Muscle layer of duodenum (tissue), 2 donors: Measurements from ENCODE around the gene UBE2L3.
"Not testable (repeated sequence)": the region's sequence is repeated elsewhere in the genome, so short reads cannot be mapped to it uniquely, and the experiment has no call there.

Experiments used
- H3K27ac ChIP-seq: one replicate; pipeline ENCODE4 v1.7.0; 2013; ENCODE audit warnings: mild to moderate bottlenecking, low read length
- H3K27me3 ChIP-seq: one replicate; pipeline ENCODE4 v1.7.0; 2013; ENCODE audit warnings: low read depth, mild to moderate bottlenecking, control low read depth, low read length
- H3K36me3 ChIP-seq, 2 donors: one replicate each; pipeline ENCODE4 v1.7.0; 2013; ENCODE audit warnings: low read length in 2 of 2, control low read depth in 1 of 2, mild to moderate bottlenecking in 1 of 2; ENCODE audit not compliant: insufficient read depth in 2 of 2, control insufficient read depth in 1 of 2
- H3K4me1 ChIP-seq, 2 donors: one replicate each; pipeline ENCODE4 v1.7.0; 2013; ENCODE audit warnings: low read length in 2 of 2, mild to moderate bottlenecking in 2 of 2, control low read depth in 1 of 2, moderate library complexity in 1 of 2; ENCODE audit not compliant: insufficient read depth in 2 of 2, control insufficient read depth in 1 of 2
- H3K4me3 ChIP-seq, 2 donors: one replicate each; pipeline ENCODE4 v1.7.0; 2013; ENCODE audit warnings: low read length in 2 of 2, low read depth in 1 of 2, mild to moderate bottlenecking in 1 of 2
- H3K9me3 ChIP-seq, 2 donors: one replicate each; pipeline ENCODE4 v1.7.0; 2013; ENCODE audit warnings: low read length in 2 of 2, control low read depth in 1 of 2, mild to moderate bottlenecking in 1 of 2; ENCODE audit not compliant: control insufficient read depth in 1 of 2
- donor health status: healthy.

The UBE2L3 gene

DNA sequence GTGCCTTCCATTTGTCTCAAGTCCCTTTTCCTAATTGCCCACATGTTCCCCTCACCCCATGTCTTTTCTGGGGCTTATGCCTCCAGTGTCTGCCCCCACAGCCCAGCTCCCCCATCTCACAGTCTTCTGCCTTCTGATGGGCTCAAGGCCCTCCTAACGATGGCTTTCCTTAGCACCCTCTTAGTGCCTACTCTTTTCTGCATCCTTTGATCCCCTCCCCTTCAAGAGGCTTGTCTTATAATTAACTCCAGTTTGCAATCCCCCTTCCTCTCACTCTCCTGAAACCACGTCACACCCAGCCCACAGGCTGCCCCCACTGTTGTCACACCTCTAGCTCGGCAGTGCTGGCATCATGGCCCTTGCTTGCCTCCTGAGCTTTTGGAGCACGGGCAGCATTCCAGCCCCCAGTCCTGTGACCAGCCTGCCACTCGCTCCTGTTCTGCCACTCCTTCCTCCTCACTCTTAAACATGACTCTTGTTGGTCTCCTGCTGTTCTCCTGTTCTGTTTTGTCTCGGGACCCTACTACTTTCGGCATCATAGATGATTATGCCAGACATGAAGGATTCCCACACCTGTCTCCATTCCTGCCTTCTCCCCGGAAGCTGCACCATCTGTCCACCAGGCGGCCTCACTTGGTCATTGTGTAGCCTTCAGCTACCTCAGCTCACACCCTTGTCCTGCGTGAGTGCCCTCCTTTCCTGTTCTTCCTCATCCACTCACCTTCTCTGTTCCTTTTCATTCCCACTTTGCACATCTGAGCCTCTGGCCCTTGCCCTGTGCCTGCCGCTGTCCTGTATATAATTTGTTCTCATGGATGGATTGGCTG is 26.1 kb downstream of the UBE2L3 start:
- Histone ChIP-seq H3K27me3 (no peaks in the 10 kb centered on the region), H3K36me3 (peaks cover 30 to 37% of the 10 kb centered on the region in 2 donors), H3K27ac (no peak overlapping the region), H3K4me3 (no peak overlapping the region), H3K4me1 (peaks cover 0 to 27% of the 10 kb centered on the region in 2 donors), H3K9me3 (no peaks in the 10 kb centered on the region)

- Histone ChIP-seq H3K4me1 (peaks cover 0 to 23% of the 10 kb centered on the region in 2 donors), H3K9me3 (no peaks in the 10 kb centered on the region), H3K27ac (no peak overlapping the region), H3K36me3 (peaks cover 30 to 37% of the 10 kb centered on the region in 2 donors), H3K27me3 (no peaks in the 10 kb centered on the region), H3K4me3 (no peak overlapping the region)
Measured at GRCh38 chr22:21594865-21595452, 27.4 kb downstream of the UBE2L3 start.

GRCh38 chr22:21596356-21597135 is 29.0 kb downstream of the UBE2L3 start:
- peaks cover 0 to 14% of the 10 kb centered on the region in 2 donors for H3K4me1 ChIP-seq
- H3K27ac ChIP-seq, H3K9me3 ChIP-seq, H3K27me3 ChIP-seq, H3K4me3 ChIP-seq: not testable (repeated sequence)
- H3K36me3 ChIP-seq, result peaks cover 30 to 37% of the 10 kb centered on the region in 2 donors

- Histone ChIP-seq H3K27me3 (no peaks in the 10 kb centered on the region), H3K4me1 (peaks cover 0 to 4% of the 10 kb centered on the region in 2 donors), H3K9me3 (no peaks in the 10 kb centered on the region), H3K27ac (no peak overlapping the region), H3K36me3 (peaks cover 21 to 30% of the 10 kb centered on the region in 2 donors), H3K4me3 (no peak overlapping the region)
Measured at GRCh38 chr22:21598302-21598701, 30.8 kb downstream of the UBE2L3 start.

GRCh38 chr22:21599053-21599893 is 31.8 kb downstream of the UBE2L3 start:
- Histone ChIP-seq H3K27ac (no peak overlapping the region), H3K27me3 (no peaks in the 10 kb centered on the region), H3K36me3 (peaks cover 11 to 21% of the 10 kb centered on the region in 2 donors), H3K4me1 (peaks cover 0 to 4% of the 10 kb centered on the region in 2 donors), H3K4me3 (no peak overlapping the region), H3K9me3 (no peaks in the 10 kb centered on the region)

DNA sequence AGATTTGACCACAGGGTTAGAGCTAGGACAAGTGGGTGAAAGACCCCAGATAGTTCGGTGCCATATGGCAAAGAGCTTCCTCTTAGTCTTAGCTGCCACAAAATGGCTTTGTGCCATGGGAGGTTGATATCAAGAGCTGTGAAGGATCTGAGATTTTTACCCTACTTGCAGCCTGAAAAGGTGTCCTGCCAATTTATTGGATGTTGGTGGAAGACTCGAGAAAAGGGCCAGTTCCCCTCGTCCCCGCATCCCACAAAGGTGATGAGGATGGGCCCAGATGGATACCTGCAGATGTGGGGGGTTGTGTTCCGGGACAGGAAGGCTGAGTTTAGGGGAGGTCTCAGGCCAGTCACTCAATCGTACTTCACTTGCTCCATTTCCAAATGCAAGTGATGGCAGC is 35.1 kb downstream of the UBE2L3 start:
- Histone ChIP-seq H3K27ac (no peak overlapping the region), H3K36me3 (no peaks in the 10 kb centered on the region), H3K9me3 (no peaks in the 10 kb centered on the region), H3K27me3 (no peaks in the 10 kb centered on the region), H3K4me1 (peaks cover 0 to 4% of the 10 kb centered on the region in 2 donors), H3K4me3 (no peak overlapping the region)

GRCh38 chr22:21603973-21604372 is 36.5 kb downstream of the UBE2L3 start:
- no peaks in the 10 kb centered on the region for H3K36me3 ChIP-seq
- H3K27ac ChIP-seq, result no peak overlapping the region
- H3K4me3 ChIP-seq, result no peak overlapping the region
- no peaks in the 10 kb centered on the region for H3K27me3 ChIP-seq
- no peaks in the 10 kb centered on the region for H3K9me3 ChIP-seq
- peaks cover 0 to 4% of the 10 kb centered on the region in 2 donors for H3K4me1 ChIP-seq

GRCh38 chr22:21605887-21606564 is 38.5 kb downstream of the UBE2L3 start:
- H3K27ac ChIP-seq, result no peak overlapping the region
- H3K4me3 ChIP-seq, result no peak overlapping the region
- no peaks in the 10 kb centered on the region for H3K4me1 ChIP-seq

DNA sequence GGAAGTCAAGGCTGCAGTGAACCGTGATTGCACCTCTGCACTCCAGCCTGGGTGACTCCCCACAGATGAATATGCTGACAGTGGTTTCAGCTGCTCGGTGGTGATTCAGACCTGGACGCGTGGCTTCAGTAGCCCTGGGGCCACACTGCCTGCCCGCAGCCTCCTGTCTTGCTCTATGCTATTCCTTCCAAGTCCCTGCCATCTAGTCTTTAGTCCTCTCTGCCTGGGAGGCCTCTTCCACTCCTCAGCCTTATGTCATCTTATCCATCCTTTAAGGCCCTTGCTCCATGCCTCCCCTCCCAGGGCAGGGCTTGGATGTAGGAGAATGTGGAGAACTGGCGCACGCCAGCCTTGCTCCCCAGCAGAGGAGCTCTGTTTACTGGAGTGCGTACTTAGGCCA is 39.3 kb downstream of the UBE2L3 start:
- Histone ChIP-seq H3K27ac (no peak overlapping the region), H3K4me3 (no peak overlapping the region), H3K9me3 (no peaks in the 10 kb centered on the region), H3K36me3 (peaks cover 11 to 14% of the 10 kb centered on the region in 2 donors), H3K4me1 (no peaks in the 10 kb centered on the region), H3K27me3 (no peaks in the 10 kb centered on the region)

More at GRCh38 chr22:21605887-21606564, 38.5 kb downstream of the UBE2L3 start:
- no peaks in the 10 kb centered on the region for H3K9me3 ChIP-seq
- H3K36me3 ChIP-seq, result peaks cover 4 to 6% of the 10 kb centered on the region in 2 donors
- no peaks in the 10 kb centered on the region for H3K27me3 ChIP-seq

GRCh38 chr22:21609556-21610157 is 42.1 kb downstream of the UBE2L3 start:
- H3K27me3 ChIP-seq, H3K27ac ChIP-seq, H3K4me1 ChIP-seq, H3K4me3 ChIP-seq, H3K9me3 ChIP-seq: not testable (repeated sequence)
- H3K36me3 ChIP-seq, result peaks cover 28 to 29% of the 10 kb centered on the region in 2 donors
